Upper lobe of left lung (tissue), 4 donors: Measurements from ENCODE around the gene ISL2.

Experiments
- EP300 ChIP-seq, 4 donors: sonication (generic); formaldehyde crosslinking; IDR thresholded peaks; one replicate each; pipeline ENCODE4 v1.5.1; 2017; ENCODE audit warnings: antibody characterized with exemption in 4 of 4, control low read depth in 2 of 4
- POLR2A ChIP-seq, 4 donors: fragments of 450-650 bp; IDR thresholded peaks; one replicate each; pipeline ENCODE4 v1.5.1; 2016 to 2017; ENCODE audit warnings: antibody characterized with exemption in 4 of 4, mild to moderate bottlenecking in 2 of 4
- TF ChIP-seq, protein P1 (sequence below), 6 experiments: fragments of 450-650 bp in 4 of 6; fragments of 200-600 bp in 2 of 6; sonication (generic) in 2 of 6; IDR thresholded peaks; one replicate each; pipeline ENCODE4 v1.5.1; 2016 to 2019; ENCODE audit warnings: antibody characterized with exemption in 6 of 6

DNA sequence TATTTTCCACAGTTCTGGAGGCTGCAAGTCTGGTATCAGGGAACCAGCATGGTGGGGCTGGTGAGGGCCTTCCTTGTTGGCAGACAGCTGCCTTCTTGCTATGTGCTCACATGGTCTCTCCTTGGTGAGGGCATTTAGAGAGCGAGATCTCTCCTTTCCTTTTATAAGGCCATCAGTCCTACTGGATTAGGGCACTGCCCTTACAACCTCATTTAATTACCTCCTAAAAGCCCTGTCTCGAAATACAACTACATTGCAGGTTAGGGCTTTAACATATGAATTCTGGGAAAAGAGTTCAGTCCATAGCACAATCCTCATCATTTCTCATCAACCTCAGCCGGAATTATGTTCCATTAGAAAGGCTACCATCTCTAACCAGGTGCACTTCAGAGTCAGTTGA is 21.9 kb downstream of the ISL2 start:
- TF ChIP-seq, protein P1, sequence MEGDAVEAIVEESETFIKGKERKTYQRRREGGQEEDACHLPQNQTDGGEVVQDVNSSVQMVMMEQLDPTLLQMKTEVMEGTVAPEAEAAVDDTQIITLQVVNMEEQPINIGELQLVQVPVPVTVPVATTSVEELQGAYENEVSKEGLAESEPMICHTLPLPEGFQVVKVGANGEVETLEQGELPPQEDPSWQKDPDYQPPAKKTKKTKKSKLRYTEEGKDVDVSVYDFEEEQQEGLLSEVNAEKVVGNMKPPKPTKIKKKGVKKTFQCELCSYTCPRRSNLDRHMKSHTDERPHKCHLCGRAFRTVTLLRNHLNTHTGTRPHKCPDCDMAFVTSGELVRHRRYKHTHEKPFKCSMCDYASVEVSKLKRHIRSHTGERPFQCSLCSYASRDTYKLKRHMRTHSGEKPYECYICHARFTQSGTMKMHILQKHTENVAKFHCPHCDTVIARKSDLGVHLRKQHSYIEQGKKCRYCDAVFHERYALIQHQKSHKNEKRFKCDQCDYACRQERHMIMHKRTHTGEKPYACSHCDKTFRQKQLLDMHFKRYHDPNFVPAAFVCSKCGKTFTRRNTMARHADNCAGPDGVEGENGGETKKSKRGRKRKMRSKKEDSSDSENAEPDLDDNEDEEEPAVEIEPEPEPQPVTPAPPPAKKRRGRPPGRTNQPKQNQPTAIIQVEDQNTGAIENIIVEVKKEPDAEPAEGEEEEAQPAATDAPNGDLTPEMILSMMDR (IDR thresholded peaks at IDR 0.05) = no peak
- TF ChIP-seq POLR2A (IDR thresholded peaks at IDR 0.05) (no peak), EP300 (IDR thresholded peaks at IDR 0.05) (no peak)
